ENCODE data around the gene MAPK4. TPM values are rescaled to one million over a fixed set of nuclear protein-coding genes. Genes with fewer than 3 reads are reported as not detected.

MAPK4 gene
- total RNA-seq, 1 donor: not detected

DNA sequence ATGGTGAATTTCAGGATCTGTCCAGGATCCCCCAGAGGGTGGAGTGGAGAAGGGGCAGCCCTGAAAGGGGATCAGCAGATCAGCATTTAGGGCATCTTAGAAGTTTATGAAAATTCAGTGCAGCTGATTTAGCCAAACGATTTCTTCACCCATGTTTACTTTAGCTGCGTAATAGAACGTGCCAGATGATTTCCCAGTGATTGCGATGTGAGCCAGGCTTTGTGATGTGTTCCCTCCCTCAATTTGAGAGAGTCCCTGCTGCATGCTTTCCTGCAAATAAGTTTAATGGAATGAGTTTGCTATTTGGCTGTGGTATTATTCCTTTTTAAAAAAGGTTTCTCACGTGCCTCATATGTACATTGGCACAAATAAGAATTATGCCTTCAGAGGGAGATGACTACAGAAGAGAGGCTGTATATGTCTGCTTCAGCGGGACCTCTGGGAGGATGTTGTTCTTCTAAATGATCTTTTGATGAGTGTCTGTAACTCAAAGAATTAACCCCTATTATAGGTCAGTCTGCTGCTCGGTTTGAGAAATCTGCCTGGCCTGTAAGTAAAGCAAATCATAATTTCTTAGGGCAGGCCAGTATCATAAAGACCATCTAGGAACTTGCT is 148.1 kb downstream of the MAPK4 start:
- TF ChIP-seq, protein P1, sequence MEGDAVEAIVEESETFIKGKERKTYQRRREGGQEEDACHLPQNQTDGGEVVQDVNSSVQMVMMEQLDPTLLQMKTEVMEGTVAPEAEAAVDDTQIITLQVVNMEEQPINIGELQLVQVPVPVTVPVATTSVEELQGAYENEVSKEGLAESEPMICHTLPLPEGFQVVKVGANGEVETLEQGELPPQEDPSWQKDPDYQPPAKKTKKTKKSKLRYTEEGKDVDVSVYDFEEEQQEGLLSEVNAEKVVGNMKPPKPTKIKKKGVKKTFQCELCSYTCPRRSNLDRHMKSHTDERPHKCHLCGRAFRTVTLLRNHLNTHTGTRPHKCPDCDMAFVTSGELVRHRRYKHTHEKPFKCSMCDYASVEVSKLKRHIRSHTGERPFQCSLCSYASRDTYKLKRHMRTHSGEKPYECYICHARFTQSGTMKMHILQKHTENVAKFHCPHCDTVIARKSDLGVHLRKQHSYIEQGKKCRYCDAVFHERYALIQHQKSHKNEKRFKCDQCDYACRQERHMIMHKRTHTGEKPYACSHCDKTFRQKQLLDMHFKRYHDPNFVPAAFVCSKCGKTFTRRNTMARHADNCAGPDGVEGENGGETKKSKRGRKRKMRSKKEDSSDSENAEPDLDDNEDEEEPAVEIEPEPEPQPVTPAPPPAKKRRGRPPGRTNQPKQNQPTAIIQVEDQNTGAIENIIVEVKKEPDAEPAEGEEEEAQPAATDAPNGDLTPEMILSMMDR (IDR thresholded peaks at IDR 0.05; ENCODE audit: extremely low read depth, low read depth, low read length): no peak
- Histone ChIP-seq H3K27ac (ENCODE audit: low read depth, low read length) (no peak overlapping the region), H3K9me3 (ENCODE audit: low read depth, low read length) (no peaks in the 10 kb centered on the region), H3K27me3 (ENCODE audit: insufficient read depth, low read length) (no peaks in the 10 kb centered on the region), H2AFZ (ENCODE audit: low read length) (no peak overlapping the region), H3K79me2 (ENCODE audit: insufficient read depth, low read length) (no peaks in the 10 kb centered on the region), H4K20me1 (ENCODE audit: insufficient read depth, low read length) (no peaks in the 10 kb centered on the region), H3K4me2 (ENCODE audit: insufficient read depth, low read length) (no peak overlapping the region), H3K4me3 (ENCODE audit: insufficient read depth, low read length) (no peak overlapping the region), H3K4me1 (ENCODE audit: insufficient read depth, low read length) (no peaks in the 10 kb centered on the region), H3K36me3 (ENCODE audit: insufficient read depth, low read length) (no peaks in the 10 kb centered on the region)
- peak; percentile 10 for DNase-seq (ENCODE audit: insufficient read length, low spot score, missing footprints)

- no peak for DNase-seq (ENCODE audit: insufficient read length, low spot score, missing footprints)
- no peak overlapping the region for H2AFZ ChIP-seq (ENCODE audit: low read length)
- H4K20me1 ChIP-seq (ENCODE audit: insufficient read depth, low read length): no peaks in the 10 kb centered on the region
- no peaks in the 10 kb centered on the region for H3K36me3 ChIP-seq (ENCODE audit: insufficient read depth, low read length)
- TF ChIP-seq, protein P1 (IDR thresholded peaks at IDR 0.05; ENCODE audit: extremely low read depth, low read depth, low read length): no peak
- H3K27ac ChIP-seq (ENCODE audit: low read depth, low read length): no peak overlapping the region
- H3K9me3 ChIP-seq (ENCODE audit: low read depth, low read length): no peaks in the 10 kb centered on the region
- no peaks in the 10 kb centered on the region for H3K4me1 ChIP-seq (ENCODE audit: insufficient read depth, low read length)
- no peak overlapping the region for H3K4me3 ChIP-seq (ENCODE audit: insufficient read depth, low read length)
- no peaks in the 10 kb centered on the region for H3K79me2 ChIP-seq (ENCODE audit: insufficient read depth, low read length)
- H3K4me2 ChIP-seq (ENCODE audit: insufficient read depth, low read length): no peak overlapping the region
- H3K27me3 ChIP-seq (ENCODE audit: insufficient read depth, low read length): no peaks in the 10 kb centered on the region
These were observed 149.3 kb downstream of the MAPK4 start for GRCh38 chr18:50709193-50709592.

DNA sequence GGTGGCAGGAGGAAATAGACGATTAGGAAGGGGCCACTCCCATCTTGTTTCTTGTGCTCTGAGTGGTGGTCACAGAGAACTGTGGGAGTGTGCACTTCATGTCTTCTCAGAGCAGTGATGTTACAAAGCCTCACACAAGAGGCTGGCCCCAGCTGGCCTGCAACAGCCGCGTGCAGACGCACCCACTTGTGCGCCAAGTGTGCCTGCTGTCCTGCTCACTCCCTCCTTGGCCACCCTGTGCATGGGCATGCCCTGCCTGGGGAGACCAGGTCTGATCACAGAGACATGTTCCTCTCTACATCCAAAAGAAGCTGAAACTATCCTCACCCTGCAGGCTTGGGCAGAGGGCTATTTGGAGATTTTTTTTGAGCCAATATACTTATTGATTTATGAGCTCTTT is 151.5 kb downstream of the MAPK4 start:
- H3K27me3 ChIP-seq (ENCODE audit: insufficient read depth, low read length): no peaks in the 10 kb centered on the region
- no peak overlapping the region for H3K27ac ChIP-seq (ENCODE audit: low read depth, low read length)
- H3K79me2 ChIP-seq (ENCODE audit: insufficient read depth, low read length): no peaks in the 10 kb centered on the region
- H3K9me3 ChIP-seq (ENCODE audit: low read depth, low read length): no peaks in the 10 kb centered on the region
- no peaks in the 10 kb centered on the region for H3K4me1 ChIP-seq (ENCODE audit: insufficient read depth, low read length)
- DNase-seq (ENCODE audit: insufficient read length, low spot score, missing footprints): peak; percentile 62
- H4K20me1 ChIP-seq (ENCODE audit: insufficient read depth, low read length): no peaks in the 10 kb centered on the region
- no peak overlapping the region for H3K4me2 ChIP-seq (ENCODE audit: insufficient read depth, low read length)
- no peaks in the 10 kb centered on the region for H3K36me3 ChIP-seq (ENCODE audit: insufficient read depth, low read length)
- no peak overlapping the region for H3K4me3 ChIP-seq (ENCODE audit: insufficient read depth, low read length)
- no peak overlapping the region for H2AFZ ChIP-seq (ENCODE audit: low read length)
- TF ChIP-seq, protein P1 (IDR thresholded peaks at IDR 0.05; ENCODE audit: extremely low read depth, low read depth, low read length): no peak

GRCh38 chr18:50715919-50716318 is 156.0 kb downstream of the MAPK4 start:
- Histone ChIP-seq H3K79me2 (ENCODE audit: insufficient read depth, low read length) (no peaks in the 10 kb centered on the region), H3K4me2 (ENCODE audit: insufficient read depth, low read length) (no peak overlapping the region), H3K9me3 (ENCODE audit: low read depth, low read length) (no peaks in the 10 kb centered on the region), H3K4me3 (ENCODE audit: insufficient read depth, low read length) (no peak overlapping the region), H3K4me1 (ENCODE audit: insufficient read depth, low read length) (no peaks in the 10 kb centered on the region), H3K27me3 (ENCODE audit: insufficient read depth, low read length) (no peaks in the 10 kb centered on the region), H3K27ac (ENCODE audit: low read depth, low read length) (no peak overlapping the region), H4K20me1 (ENCODE audit: insufficient read depth, low read length) (no peaks in the 10 kb centered on the region), H2AFZ (ENCODE audit: low read length) (no peak overlapping the region), H3K36me3 (ENCODE audit: insufficient read depth, low read length) (no peaks in the 10 kb centered on the region)
- TF ChIP-seq, protein P1 (IDR thresholded peaks at IDR 0.05; ENCODE audit: extremely low read depth, low read depth, low read length): no peak
- no peak for DNase-seq (ENCODE audit: insufficient read length, low spot score, missing footprints)

All from osteoblast (primary cell).